Peyer's patch (tissue), 4 donors: ENCODE data around the gene KDSR. TPM values are rescaled to one million over a fixed set of nuclear protein-coding genes. Genes with fewer than 3 reads are reported as not detected.
A peak's percentile ranks its signal among the peaks of the same experiment; 100 is the strongest.

Experiments used
- DNase-seq, 3 donors: peaks; one replicate each; pipeline ENCODE4 v3.0.0-alpha.2; 2017 to 2019
- H3K27ac ChIP-seq, 4 donors: fragments of 200-600 bp; sonication (generic); one replicate each; pipeline ENCODE4 v1.5.1; 2016 to 2019
- H3K27me3 ChIP-seq, 2 donors: fragments of 200-600 bp; sonication (generic); one replicate each; pipeline ENCODE4 v1.5.1; 2019
- H3K36me3 ChIP-seq, 3 donors: fragments of 200-600 bp; sonication (generic); one replicate each; pipeline ENCODE4 v1.5.1; 2016 to 2019
- H3K4me1 ChIP-seq, 4 donors: fragments of 200-600 bp; sonication (generic); one replicate each; pipeline ENCODE4 v1.5.1; 2016 to 2019
- H3K4me3 ChIP-seq, 4 donors: fragments of 200-600 bp; sonication (generic); 1 replicate in 3 of 4; 2 replicates in 1 of 4; pipeline ENCODE4 v1.5.1; 2016 to 2019; ENCODE audit warnings: mild to moderate bottlenecking in 1 of 4
- H3K9me3 ChIP-seq, 4 donors: fragments of 200-600 bp; sonication (generic); one replicate each; pipeline ENCODE4 v1.5.1; 2016 to 2019; ENCODE audit warnings: mild to moderate bottlenecking in 1 of 4
- POLR2A ChIP-seq, 2 donors: fragments of 450-650 bp; IDR thresholded peaks; one replicate each; pipeline ENCODE4 v1.5.1; 2017; ENCODE audit warnings: antibody characterized with exemption in 2 of 2, mild to moderate bottlenecking in 2 of 2, moderate library complexity in 2 of 2
- total RNA-seq, 4 donors: library from RNA; depleted of rRNA; stranded (reverse); fragments of >200 nt; gene quantifications; one replicate each; pipeline ENCODE4 v1.1.0, GENCODE V29; 2016
- TF ChIP-seq, protein P1 (sequence below), 6 experiments: fragments of 450-650 bp in 4 of 6; fragments of 200-600 bp in 2 of 6; sonication (generic) in 1 of 6; IDR thresholded peaks; one replicate each; pipeline ENCODE4 v1.5.1; 2017 to 2019; ENCODE audit warnings: antibody characterized with exemption in 6 of 6, mild to moderate bottlenecking in 3 of 6, moderate library complexity in 1 of 6

The KDSR gene
- total RNA-seq, 4 donors from 2014 or later, result 7.4 to 33.2 (median 31.6) TPM

DNA sequence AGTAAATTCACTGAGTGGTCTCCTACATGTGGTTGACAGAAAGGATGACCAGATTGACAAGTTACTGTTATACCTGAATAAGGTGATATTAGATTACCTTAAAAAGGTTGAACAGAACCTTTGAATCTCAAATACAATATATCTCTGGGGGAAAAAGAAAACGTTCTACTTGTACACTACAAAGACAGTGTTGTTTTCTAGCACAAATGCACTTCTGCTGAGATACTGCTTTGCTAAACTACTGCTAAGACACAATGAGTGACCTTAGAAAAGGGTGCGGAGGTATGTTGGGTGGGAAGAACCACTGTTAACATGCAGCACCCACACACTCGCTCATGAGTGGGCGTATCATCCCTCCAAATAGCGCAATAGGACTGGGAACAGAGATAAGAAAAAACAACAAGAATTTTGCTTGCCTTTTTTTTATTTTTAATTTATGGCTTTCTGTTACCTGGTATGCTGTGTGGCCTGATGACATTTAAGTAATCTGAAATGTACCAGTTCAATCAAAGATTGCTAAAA is 53.5 kb downstream of the KDSR start:
- peaks cover 0 to 25% (median 4%) of the 10 kb centered on the region in 4 donors for H3K4me1 ChIP-seq
- H3K27ac ChIP-seq, result peak overlapping the region in 2 of 4 donors; percentile 7 to 93
- no peaks in the 10 kb centered on the region for H3K27me3 ChIP-seq
- no peaks in the 10 kb centered on the region for H3K9me3 ChIP-seq
- TF ChIP-seq POLR2A (IDR thresholded peaks at IDR 0.05), result no peak
- TF ChIP-seq, protein P1, sequence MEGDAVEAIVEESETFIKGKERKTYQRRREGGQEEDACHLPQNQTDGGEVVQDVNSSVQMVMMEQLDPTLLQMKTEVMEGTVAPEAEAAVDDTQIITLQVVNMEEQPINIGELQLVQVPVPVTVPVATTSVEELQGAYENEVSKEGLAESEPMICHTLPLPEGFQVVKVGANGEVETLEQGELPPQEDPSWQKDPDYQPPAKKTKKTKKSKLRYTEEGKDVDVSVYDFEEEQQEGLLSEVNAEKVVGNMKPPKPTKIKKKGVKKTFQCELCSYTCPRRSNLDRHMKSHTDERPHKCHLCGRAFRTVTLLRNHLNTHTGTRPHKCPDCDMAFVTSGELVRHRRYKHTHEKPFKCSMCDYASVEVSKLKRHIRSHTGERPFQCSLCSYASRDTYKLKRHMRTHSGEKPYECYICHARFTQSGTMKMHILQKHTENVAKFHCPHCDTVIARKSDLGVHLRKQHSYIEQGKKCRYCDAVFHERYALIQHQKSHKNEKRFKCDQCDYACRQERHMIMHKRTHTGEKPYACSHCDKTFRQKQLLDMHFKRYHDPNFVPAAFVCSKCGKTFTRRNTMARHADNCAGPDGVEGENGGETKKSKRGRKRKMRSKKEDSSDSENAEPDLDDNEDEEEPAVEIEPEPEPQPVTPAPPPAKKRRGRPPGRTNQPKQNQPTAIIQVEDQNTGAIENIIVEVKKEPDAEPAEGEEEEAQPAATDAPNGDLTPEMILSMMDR (IDR thresholded peaks at IDR 0.05), result no peak
- peak overlapping the region in 1 of 4 donors; percentile 19 for H3K4me3 ChIP-seq
- DNase-seq, result no peak
- no peaks in the 10 kb centered on the region for H3K36me3 ChIP-seq

DNA sequence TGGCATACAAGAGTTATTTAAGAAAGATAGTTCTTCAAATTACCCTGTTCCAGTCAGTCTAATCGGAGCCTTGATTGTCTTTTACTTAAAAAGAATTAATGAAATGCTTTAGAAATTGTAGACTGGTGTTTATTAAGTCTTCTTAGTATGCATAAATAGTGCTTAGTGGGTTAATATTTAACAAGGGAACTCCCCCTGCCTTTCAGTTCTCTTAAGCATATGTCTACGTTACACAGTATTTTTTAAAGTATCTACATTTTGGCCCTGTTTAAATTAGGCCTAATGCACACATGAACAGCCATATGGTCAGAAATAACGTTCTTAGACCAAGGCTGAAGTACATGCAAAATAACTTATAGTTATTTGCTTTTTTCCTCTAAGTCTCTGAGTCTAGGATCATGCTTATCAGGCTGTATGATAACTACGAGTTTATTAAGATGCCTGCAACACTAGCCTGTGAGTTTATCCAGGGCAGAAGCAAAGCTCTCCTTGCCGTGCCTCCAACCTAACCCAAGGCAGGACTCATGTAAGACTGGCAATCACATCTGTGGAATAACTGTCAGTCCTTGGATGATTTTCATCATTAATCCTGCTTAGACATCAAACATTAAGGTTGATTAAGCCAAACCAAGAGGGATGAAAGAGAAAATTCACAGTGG is 54.1 kb downstream of the KDSR start:
- Histone ChIP-seq H3K4me3 (peak overlapping the region in 1 of 4 donors; percentile 19), H3K9me3 (no peaks in the 10 kb centered on the region), H3K27me3 (no peaks in the 10 kb centered on the region), H3K4me1 (peaks cover 0 to 25% (median 4%) of the 10 kb centered on the region in 4 donors), H3K36me3 (no peaks in the 10 kb centered on the region), H3K27ac (peak overlapping the region in 2 of 4 donors; percentile 7 to 93)
- TF ChIP-seq, protein P1 (IDR thresholded peaks at IDR 0.05), result no peak
- no peak for TF ChIP-seq POLR2A (IDR thresholded peaks at IDR 0.05)
- DNase-seq, result no peak

GRCh38 chr18:63312019-63312409 is 55.0 kb downstream of the KDSR start:
- peaks cover 0 to 25% (median 4%) of the 10 kb centered on the region in 4 donors for H3K4me1 ChIP-seq
- H3K9me3 ChIP-seq, result no peaks in the 10 kb centered on the region
- no peak for DNase-seq
- no peak overlapping the region for H3K4me3 ChIP-seq
- no peaks in the 10 kb centered on the region for H3K27me3 ChIP-seq
- TF ChIP-seq POLR2A (IDR thresholded peaks at IDR 0.05), result no peak
- no peaks in the 10 kb centered on the region for H3K36me3 ChIP-seq
- H3K27ac ChIP-seq, result peak overlapping the region in 2 of 4 donors; percentile 7 to 93

GRCh38 chr18:63311118-63312018 is 55.6 kb downstream of the KDSR start:
- no peaks in the 10 kb centered on the region for H3K36me3 ChIP-seq
- peak overlapping the region in 1 of 4 donors; percentile 93 for H3K27ac ChIP-seq
- TF ChIP-seq, protein P1 (IDR thresholded peaks at IDR 0.05), result no peak
- TF ChIP-seq POLR2A (IDR thresholded peaks at IDR 0.05), result no peak
- no peaks in the 10 kb centered on the region for H3K9me3 ChIP-seq
- DNase-seq, result no peak
- H3K27me3 ChIP-seq, result no peaks in the 10 kb centered on the region
- H3K4me3 ChIP-seq, result no peak overlapping the region
- peaks cover 0 to 24% (median 3%) of the 10 kb centered on the region in 4 donors for H3K4me1 ChIP-seq

DNA sequence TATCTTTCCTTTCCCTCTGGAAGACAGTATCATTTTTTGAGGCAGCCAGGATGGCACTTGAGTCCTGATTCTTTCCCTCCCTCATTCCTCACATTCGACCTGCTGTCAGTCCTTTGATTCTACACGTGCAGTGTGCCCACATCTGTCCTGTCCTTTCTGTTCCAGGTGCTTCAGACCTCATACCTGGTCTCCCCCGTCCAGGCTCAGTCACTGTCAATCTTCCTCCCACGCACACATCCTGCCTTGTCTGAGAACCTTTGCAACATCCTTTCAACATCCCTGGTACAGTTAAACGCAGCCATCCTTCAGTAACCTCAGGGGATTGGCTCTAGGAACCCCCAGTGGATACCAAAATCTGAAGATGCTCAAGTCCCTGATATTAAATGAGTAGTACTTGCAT is 57.6 kb downstream of the KDSR start:
- TF ChIP-seq, protein P1 (IDR thresholded peaks at IDR 0.05), result no peak
- no peak for TF ChIP-seq POLR2A (IDR thresholded peaks at IDR 0.05)
- Histone ChIP-seq H3K27me3 (no peaks in the 10 kb centered on the region), H3K36me3 (no peaks in the 10 kb centered on the region), H3K4me1 (peaks cover 0 to 6% (median 2%) of the 10 kb centered on the region in 4 donors), H3K9me3 (no peaks in the 10 kb centered on the region), H3K4me3 (no peak overlapping the region), H3K27ac (peak overlapping the region in 1 of 4 donors; percentile 48)
- DNase-seq, result peak in 2 of 3 donors; percentile 52 to 67
